NT2/D1 (cell line): Measurements from ENCODE around the gene YIPF6.
A peak's percentile ranks its signal among the peaks of the same experiment; 100 is the strongest.

ENCODE experiments used
- YY1 ChIP-seq: IDR thresholded peaks from 2 replicates; pipeline ENCODE4 v1.6.1; 2011; ENCODE audit not compliant: insufficient read length, insufficient read depth
- ZNF274 ChIP-seq: IDR thresholded peaks from 2 replicates; pipeline ENCODE4 v1.6.1; 2011; ENCODE audit warnings: mild to moderate bottlenecking, low read depth, low read length

GRCh38 chrX:68498044-68498507 lies 775 bp upstream of the YIPF6 start:
- TF ChIP-seq ZNF274 (no peak), YY1 (peak; percentile 24)
